ENCODE measurements around the gene MAP2K2. TPM values are rescaled to one million over a fixed set of nuclear protein-coding genes. Genes with fewer than 3 reads are reported as not detected.
"Not testable (repeated sequence)": the region's sequence is repeated elsewhere in the genome, so short reads cannot be mapped to it uniquely, and the experiment has no call there.

MAP2K2 gene
- total RNA-seq, 1 experiment from 2014 or later, result 177 TPM

DNA sequence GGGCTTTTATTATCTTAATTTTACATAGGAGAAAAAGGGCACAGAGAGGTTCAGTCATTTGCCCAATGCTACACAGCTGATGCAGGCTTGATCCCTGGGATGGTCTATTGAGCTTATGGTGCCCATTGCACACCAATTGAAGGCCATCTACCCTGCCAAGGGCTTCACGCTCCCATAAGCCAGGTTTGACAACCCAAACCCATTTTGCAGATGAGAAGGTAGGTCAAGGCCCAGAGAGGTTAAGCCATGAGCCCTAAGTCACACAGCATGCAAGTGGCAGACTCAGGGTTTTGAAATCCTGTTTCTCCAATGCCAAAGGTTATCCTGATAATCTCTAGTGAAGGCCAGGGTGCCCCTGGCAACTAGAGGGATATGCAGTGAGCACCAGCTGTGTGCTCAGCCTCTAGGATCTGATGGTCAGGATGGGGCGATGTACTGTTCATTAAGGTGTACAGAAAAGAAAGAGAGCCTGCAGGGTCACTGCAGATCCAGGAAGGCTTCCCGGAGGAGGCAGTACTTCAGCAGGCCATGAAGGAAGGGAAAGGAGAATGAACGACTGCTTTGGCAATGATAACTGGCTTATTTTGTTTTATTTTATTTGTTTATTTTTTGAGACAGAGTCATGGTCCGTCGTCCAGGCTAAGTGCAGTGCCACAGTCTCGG is 37.6 kb upstream of the MAP2K2 start:
- POLR2A ChIA-PET, result no interaction called here
- Mint-ChIP-seq H3K36me3 (no peaks in the 10 kb centered on the region), H3K27ac (no peak overlapping the region), H3K4me1 (no peaks in the 10 kb centered on the region), H3K4me3 (no peak overlapping the region), H3K27me3 (ENCODE audit: low read depth) (peaks cover 10% of the 10 kb centered on the region), H3K9me3 (no peaks in the 10 kb centered on the region)
- TF ChIP-seq, protein P1, sequence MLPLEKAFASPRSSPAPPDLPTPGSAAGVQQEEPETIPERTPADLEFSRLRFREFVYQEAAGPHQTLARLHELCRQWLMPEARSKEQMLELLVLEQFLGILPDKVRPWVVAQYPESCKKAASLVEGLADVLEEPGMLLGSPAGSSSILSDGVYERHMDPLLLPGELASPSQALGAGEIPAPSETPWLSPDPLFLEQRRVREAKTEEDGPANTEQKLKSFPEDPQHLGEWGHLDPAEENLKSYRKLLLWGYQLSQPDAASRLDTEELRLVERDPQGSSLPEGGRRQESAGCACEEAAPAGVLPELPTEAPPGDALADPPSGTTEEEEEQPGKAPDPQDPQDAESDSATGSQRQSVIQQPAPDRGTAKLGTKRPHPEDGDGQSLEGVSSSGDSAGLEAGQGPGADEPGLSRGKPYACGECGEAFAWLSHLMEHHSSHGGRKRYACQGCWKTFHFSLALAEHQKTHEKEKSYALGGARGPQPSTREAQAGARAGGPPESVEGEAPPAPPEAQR (CRISPR knock-in tag; IDR thresholded peaks at IDR 0.05), result no peak
- no peak for TF ChIP-seq GRHL2 (CRISPR knock-in tag; IDR thresholded peaks at IDR 0.05; ENCODE audit: insufficient replicate concordance, severe bottlenecking)
- no peak for TF ChIP-seq ETV6 (CRISPR knock-in tag; IDR thresholded peaks at IDR 0.05)
- TF ChIP-seq, protein P2, sequence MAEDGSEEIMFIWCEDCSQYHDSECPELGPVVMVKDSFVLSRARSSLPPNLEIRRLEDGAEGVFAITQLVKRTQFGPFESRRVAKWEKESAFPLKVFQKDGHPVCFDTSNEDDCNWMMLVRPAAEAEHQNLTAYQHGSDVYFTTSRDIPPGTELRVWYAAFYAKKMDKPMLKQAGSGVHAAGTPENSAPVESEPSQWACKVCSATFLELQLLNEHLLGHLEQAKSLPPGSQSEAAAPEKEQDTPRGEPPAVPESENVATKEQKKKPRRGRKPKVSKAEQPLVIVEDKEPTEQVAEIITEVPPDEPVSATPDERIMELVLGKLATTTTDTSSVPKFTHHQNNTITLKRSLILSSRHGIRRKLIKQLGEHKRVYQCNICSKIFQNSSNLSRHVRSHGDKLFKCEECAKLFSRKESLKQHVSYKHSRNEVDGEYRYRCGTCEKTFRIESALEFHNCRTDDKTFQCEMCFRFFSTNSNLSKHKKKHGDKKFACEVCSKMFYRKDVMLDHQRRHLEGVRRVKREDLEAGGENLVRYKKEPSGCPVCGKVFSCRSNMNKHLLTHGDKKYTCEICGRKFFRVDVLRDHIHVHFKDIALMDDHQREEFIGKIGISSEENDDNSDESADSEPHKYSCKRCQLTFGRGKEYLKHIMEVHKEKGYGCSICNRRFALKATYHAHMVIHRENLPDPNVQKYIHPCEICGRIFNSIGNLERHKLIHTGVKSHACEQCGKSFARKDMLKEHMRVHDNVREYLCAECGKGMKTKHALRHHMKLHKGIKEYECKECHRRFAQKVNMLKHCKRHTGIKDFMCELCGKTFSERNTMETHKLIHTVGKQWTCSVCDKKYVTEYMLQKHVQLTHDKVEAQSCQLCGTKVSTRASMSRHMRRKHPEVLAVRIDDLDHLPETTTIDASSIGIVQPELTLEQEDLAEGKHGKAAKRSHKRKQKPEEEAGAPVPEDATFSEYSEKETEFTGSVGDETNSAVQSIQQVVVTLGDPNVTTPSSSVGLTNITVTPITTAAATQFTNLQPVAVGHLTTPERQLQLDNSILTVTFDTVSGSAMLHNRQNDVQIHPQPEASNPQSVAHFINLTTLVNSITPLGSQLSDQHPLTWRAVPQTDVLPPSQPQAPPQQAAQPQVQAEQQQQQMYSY (CRISPR knock-in tag; IDR thresholded peaks at IDR 0.05), result no peak
- no peak for TF ChIP-seq RELA (CRISPR knock-in tag; IDR thresholded peaks at IDR 0.05; ENCODE audit: borderline replicate concordance)
- TF ChIP-seq ZNF219 (CRISPR knock-in tag; IDR thresholded peaks at IDR 0.05; ENCODE audit: borderline replicate concordance), result no peak
- no peak for TF ChIP-seq NR3C1 (CRISPR knock-in tag; conservative IDR thresholded peaks at IDR 0.05; ENCODE audit: low read depth)
- no peak for TF ChIP-seq TEAD4 (CRISPR knock-in tag; IDR thresholded peaks at IDR 0.05)
- DNase-seq (ENCODE audit: low spot score) (no peak), ATAC-seq (no peak)
- CTCF ChIA-PET, result interaction anchor here (2.5 to 6.2 kb wide), 2 partner anchors 21 kb away, joined by 22 to 57 read pairs; no protein-coding TSS in a partner anchor

DNA sequence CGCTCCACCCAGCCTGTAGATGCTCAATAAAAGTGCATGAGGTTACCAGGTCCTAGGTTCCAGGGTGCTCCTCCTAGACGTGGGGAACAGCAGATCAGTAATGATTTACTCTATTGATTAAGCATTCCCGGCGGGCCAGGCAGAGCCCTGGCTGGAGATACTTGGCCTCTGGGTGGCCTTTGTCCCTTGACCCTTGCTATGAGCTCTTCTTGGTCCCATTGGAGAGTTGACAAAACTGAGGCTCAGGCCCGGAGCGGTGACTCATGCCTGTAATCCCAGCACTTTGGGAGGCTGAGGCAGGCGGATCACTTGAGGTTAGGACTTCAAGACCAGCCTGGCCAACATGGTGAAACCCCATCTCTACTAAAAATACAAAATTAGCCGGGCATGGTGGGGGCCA is 34.0 kb upstream of the MAP2K2 start:
- ATAC-seq; POLR2A ChIA-PET; H3K9me3 Mint-ChIP-seq; H3K27ac Mint-ChIP-seq; H3K36me3 Mint-ChIP-seq; H3K4me3 Mint-ChIP-seq; DNase-seq (ENCODE audit: low spot score); H3K4me1 Mint-ChIP-seq: not testable (repeated sequence)
- H3K27me3 Mint-ChIP-seq (ENCODE audit: low read depth), result peaks cover 12% of the 10 kb centered on the region
- CTCF ChIA-PET, result interaction anchor here (1.1 to 1.8 kb wide), 2 partner anchors 16 to 18 kb away, joined by 3 to 13 read pairs; no protein-coding TSS in a partner anchor

DNA sequence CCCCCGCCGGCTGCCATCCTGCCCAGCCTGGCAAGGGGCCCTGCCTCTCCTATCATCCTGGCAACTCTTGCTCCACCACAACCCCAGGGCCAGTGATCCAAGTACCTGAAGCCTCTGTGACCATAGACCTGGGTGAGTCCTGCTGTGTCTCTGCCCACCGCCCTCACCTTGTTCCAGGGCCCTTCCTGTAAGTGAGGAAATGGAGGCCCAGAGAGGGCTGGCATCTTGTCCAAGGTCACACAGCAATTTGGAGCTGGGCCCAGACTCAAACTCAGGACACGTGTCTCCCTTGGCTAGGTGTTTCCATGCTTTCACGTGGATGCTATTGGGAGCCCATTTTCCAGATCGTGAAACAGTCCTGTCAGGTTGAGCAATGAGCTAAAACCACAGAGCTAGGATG is 33.2 kb upstream of the MAP2K2 start:
- H3K4me1 Mint-ChIP-seq, result no peaks in the 10 kb centered on the region
- ATAC-seq, result no peak
- H3K4me3 Mint-ChIP-seq, result no peak overlapping the region
- ChIA-PET CTCF (interaction anchor here (0.6 to 1.8 kb wide), 3 partner anchors 15 to 29 kb away, joined by 3 to 13 read pairs (median 3); no protein-coding TSS in a partner anchor), POLR2A (no interaction called here)
- no peak for DNase-seq (ENCODE audit: low spot score)
- H3K9me3 Mint-ChIP-seq, result no peaks in the 10 kb centered on the region
- no peak overlapping the region for H3K27ac Mint-ChIP-seq
- no peaks in the 10 kb centered on the region for H3K36me3 Mint-ChIP-seq
- H3K27me3 Mint-ChIP-seq (ENCODE audit: low read depth), result peaks cover 12% of the 10 kb centered on the region
- TF ChIP-seq, protein P3, sequence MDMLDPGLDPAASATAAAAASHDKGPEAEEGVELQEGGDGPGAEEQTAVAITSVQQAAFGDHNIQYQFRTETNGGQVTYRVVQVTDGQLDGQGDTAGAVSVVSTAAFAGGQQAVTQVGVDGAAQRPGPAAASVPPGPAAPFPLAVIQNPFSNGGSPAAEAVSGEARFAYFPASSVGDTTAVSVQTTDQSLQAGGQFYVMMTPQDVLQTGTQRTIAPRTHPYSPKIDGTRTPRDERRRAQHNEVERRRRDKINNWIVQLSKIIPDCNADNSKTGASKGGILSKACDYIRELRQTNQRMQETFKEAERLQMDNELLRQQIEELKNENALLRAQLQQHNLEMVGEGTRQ (CRISPR knock-in tag; IDR thresholded peaks at IDR 0.05), result no peak
- TF ChIP-seq, protein P4, sequence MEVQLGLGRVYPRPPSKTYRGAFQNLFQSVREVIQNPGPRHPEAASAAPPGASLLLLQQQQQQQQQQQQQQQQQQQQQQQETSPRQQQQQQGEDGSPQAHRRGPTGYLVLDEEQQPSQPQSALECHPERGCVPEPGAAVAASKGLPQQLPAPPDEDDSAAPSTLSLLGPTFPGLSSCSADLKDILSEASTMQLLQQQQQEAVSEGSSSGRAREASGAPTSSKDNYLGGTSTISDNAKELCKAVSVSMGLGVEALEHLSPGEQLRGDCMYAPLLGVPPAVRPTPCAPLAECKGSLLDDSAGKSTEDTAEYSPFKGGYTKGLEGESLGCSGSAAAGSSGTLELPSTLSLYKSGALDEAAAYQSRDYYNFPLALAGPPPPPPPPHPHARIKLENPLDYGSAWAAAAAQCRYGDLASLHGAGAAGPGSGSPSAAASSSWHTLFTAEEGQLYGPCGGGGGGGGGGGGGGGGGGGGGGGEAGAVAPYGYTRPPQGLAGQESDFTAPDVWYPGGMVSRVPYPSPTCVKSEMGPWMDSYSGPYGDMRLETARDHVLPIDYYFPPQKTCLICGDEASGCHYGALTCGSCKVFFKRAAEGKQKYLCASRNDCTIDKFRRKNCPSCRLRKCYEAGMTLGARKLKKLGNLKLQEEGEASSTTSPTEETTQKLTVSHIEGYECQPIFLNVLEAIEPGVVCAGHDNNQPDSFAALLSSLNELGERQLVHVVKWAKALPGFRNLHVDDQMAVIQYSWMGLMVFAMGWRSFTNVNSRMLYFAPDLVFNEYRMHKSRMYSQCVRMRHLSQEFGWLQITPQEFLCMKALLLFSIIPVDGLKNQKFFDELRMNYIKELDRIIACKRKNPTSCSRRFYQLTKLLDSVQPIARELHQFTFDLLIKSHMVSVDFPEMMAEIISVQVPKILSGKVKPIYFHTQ (CRISPR knock-in tag; IDR thresholded peaks at IDR 0.05), result no peak
- TF ChIP-seq GABPB1 (CRISPR knock-in tag; IDR thresholded peaks at IDR 0.05), result no peak
- TF ChIP-seq ATF1 (CRISPR knock-in tag; IDR thresholded peaks at IDR 0.05), result no peak
- TF ChIP-seq CREB1 (CRISPR knock-in tag; IDR thresholded peaks at IDR 0.05), result no peak
- TF ChIP-seq RELA (CRISPR knock-in tag; IDR thresholded peaks at IDR 0.05; ENCODE audit: borderline replicate concordance), result no peak
- TF ChIP-seq ZNF219 (CRISPR knock-in tag; IDR thresholded peaks at IDR 0.05; ENCODE audit: borderline replicate concordance), result no peak
- no peak for TF ChIP-seq CBFB (CRISPR knock-in tag; IDR thresholded peaks at IDR 0.05; ENCODE audit: low read depth)
- TF ChIP-seq, protein P5, sequence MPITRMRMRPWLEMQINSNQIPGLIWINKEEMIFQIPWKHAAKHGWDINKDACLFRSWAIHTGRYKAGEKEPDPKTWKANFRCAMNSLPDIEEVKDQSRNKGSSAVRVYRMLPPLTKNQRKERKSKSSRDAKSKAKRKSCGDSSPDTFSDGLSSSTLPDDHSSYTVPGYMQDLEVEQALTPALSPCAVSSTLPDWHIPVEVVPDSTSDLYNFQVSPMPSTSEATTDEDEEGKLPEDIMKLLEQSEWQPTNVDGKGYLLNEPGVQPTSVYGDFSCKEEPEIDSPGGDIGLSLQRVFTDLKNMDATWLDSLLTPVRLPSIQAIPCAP (CRISPR knock-in tag; IDR thresholded peaks at IDR 0.05), result no peak
- TF ChIP-seq, protein P6, sequence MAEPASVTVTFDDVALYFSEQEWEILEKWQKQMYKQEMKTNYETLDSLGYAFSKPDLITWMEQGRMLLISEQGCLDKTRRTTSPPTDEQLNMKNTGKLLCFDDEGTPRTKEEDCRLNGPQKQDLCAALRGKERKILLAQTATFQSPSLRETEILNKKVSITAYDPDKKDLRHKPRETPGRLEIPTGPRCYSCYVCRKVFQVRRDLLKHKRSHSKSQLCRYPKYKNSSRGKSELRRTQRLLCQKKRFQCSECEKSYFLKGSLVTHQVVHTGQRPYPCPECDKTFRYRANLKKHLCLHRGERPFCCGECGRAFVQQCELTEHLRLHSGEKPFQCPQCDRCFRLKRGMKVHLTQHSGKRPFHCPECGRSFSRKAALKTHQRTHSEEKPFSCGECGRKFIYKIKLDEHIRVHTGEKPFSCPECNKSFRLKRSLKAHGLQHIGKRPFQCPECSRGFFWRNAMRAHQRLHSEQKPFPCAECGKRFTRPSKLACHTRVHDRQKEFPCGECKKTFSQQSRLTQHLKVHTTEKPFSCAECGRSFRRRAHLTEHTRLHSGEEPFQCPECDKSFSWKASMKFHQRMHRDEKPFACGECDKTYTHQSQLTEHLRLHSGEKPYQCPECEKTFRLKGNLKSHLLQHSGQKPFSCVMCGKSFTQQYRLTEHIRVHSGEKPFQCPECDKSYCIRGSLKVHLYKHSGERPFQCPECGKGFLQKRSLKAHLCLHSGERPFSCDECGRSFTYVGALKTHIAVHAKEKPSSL (CRISPR knock-in tag; conservative IDR thresholded peaks at IDR 0.05), result no peak
- TF ChIP-seq HMGA2 (CRISPR knock-in tag; IDR thresholded peaks at IDR 0.05), result no peak
